H9 (cell line): ENCODE measurements around the gene ARPC2. TPM values are rescaled to one million over a fixed set of nuclear protein-coding genes. Genes with fewer than 3 reads are reported as not detected.
"Not testable (repeated sequence)": the region's sequence is repeated elsewhere in the genome, so short reads cannot be mapped to it uniquely, and the experiment has no call there.

ENCODE experiments used
- DNase-seq: peaks from one replicate; pipeline ENCODE4 v3.0.0-alpha.2; 2017
- H2AFZ ChIP-seq: one replicate; pipeline ENCODE4 v1.6.1; 2013; ENCODE audit warnings: mild to moderate bottlenecking, low read length, control low read depth, moderate library complexity
- H2AK5ac ChIP-seq: 2 replicates; pipeline ENCODE4 v1.6.1; 2013; ENCODE audit warnings: low read length, control low read depth, mixed read lengths; ENCODE audit not compliant: insufficient read length
- H2BK120ac ChIP-seq: one replicate; pipeline ENCODE4 v1.6.1; 2013; ENCODE audit warnings: low read depth, mild to moderate bottlenecking, low read length, control low read depth, inconsistent platforms; ENCODE audit not compliant: poor library complexity, severe bottlenecking
- H2BK12ac ChIP-seq: 2 replicates; pipeline ENCODE4 v1.6.1; 2013; ENCODE audit warnings: low read length, control low read depth, mixed read lengths, low read depth; ENCODE audit not compliant: insufficient read length
- H2BK15ac ChIP-seq: 2 replicates; pipeline ENCODE4 v1.6.1; 2013; ENCODE audit warnings: low read depth, low read length, control low read depth
- H2BK20ac ChIP-seq: one replicate; pipeline ENCODE4 v1.6.1; 2013; ENCODE audit warnings: low read depth, mild to moderate bottlenecking, low read length, control low read depth, inconsistent platforms; ENCODE audit not compliant: poor library complexity, severe bottlenecking
- H2BK5ac ChIP-seq: 2 replicates; pipeline ENCODE4 v1.6.1; 2013; ENCODE audit warnings: low read length, control low read depth, mixed read lengths; ENCODE audit not compliant: insufficient read length
- H3K14ac ChIP-seq: 2 replicates; pipeline ENCODE4 v1.6.1; 2013; ENCODE audit warnings: low read length, control low read depth; ENCODE audit not compliant: insufficient read depth
- H3K18ac ChIP-seq: 2 replicates; pipeline ENCODE4 v1.6.1; 2013; ENCODE audit warnings: low read depth, mild to moderate bottlenecking, mixed read lengths, low read length, control low read depth; ENCODE audit not compliant: insufficient read length
- H3K23ac ChIP-seq: 2 replicates; pipeline ENCODE4 v1.6.1; 2013; ENCODE audit warnings: low read length, control low read depth, mixed read lengths, low read depth; ENCODE audit not compliant: insufficient read length
- H3K23me2 ChIP-seq: 2 replicates; pipeline ENCODE4 v1.6.1; 2013; ENCODE audit warnings: low read depth, mild to moderate bottlenecking, mixed read lengths, low read length, control low read depth; ENCODE audit not compliant: insufficient read length, poor library complexity, severe bottlenecking
- H3K27ac ChIP-seq: 2 replicates; pipeline ENCODE4 v1.5.1; 2013; ENCODE audit warnings: low read length, control low read depth, mixed read lengths, low read depth; ENCODE audit not compliant: insufficient read length
- H3K27me3 ChIP-seq: 2 replicates; pipeline ENCODE4 v1.6.1; 2013; ENCODE audit warnings: low read length, control low read depth, inconsistent platforms; ENCODE audit not compliant: insufficient read depth
- H3K4ac ChIP-seq: 2 replicates; pipeline ENCODE4 v1.6.1; 2013; ENCODE audit warnings: low read depth, mild to moderate bottlenecking, control low read depth, inconsistent platforms, low read length, moderate library complexity
- H3K4me1 ChIP-seq: 2 replicates; pipeline ENCODE4 v1.6.1; 2013; ENCODE audit warnings: low read length, control low read depth, inconsistent platforms; ENCODE audit not compliant: insufficient read depth
- H3K4me2 ChIP-seq: 2 replicates; pipeline ENCODE4 v1.6.1; 2013; ENCODE audit warnings: low read length, control low read depth, mixed read lengths; ENCODE audit not compliant: insufficient read length, insufficient read depth
- H3K56ac ChIP-seq: 2 replicates; pipeline ENCODE4 v1.6.1; 2013; ENCODE audit warnings: low read depth, mild to moderate bottlenecking, mixed read lengths, low read length, control low read depth; ENCODE audit not compliant: insufficient read length
- H3K79me1 ChIP-seq: 2 replicates; pipeline ENCODE4 v1.6.1; 2013; ENCODE audit warnings: low read depth, mild to moderate bottlenecking, moderate library complexity, low read length, control low read depth, inconsistent platforms; ENCODE audit not compliant: insufficient read depth, poor library complexity, severe bottlenecking
- H3K79me2 ChIP-seq: 2 replicates; pipeline ENCODE4 v1.6.1; 2013; ENCODE audit warnings: low read length, control low read depth, inconsistent platforms; ENCODE audit not compliant: insufficient read depth
- H3K9ac ChIP-seq: 2 replicates; pipeline ENCODE4 v1.6.1; 2013; ENCODE audit warnings: low read length, control low read depth, mixed read lengths; ENCODE audit not compliant: insufficient read length; ENCODE audit errors: extremely low read depth
- H3K9me3 ChIP-seq: one replicate; pipeline ENCODE4 v1.6.1; 2013; ENCODE audit warnings: low read depth, low read length, inconsistent platforms; ENCODE audit not compliant: control insufficient read depth
- H3T11ph ChIP-seq: one replicate; pipeline ENCODE4 v1.6.1; 2013; ENCODE audit warnings: mild to moderate bottlenecking, low read length, control low read depth, inconsistent platforms
- H4K20me1 ChIP-seq: one replicate; pipeline ENCODE4 v1.6.1; 2013; ENCODE audit not compliant: control insufficient read depth, insufficient read length, insufficient read depth
- H4K5ac ChIP-seq: 2 replicates; pipeline ENCODE4 v1.6.1; 2013; ENCODE audit warnings: low read depth, mild to moderate bottlenecking, mixed read lengths, low read length, control low read depth; ENCODE audit not compliant: insufficient read length
- H4K8ac ChIP-seq: replicated peaks from 2 replicates; pipeline ENCODE4 v1.6.1; 2013; ENCODE audit warnings: low read length, control low read depth, mixed read lengths, low read depth; ENCODE audit not compliant: insufficient read length
- H4K91ac ChIP-seq: 2 replicates; pipeline ENCODE4 v1.6.1; 2013; ENCODE audit warnings: low read depth, mild to moderate bottlenecking, moderate library complexity, mixed read lengths, low read length, control low read depth; ENCODE audit not compliant: insufficient read length
- H3K27ac Mint-ChIP-seq, 3 experiments: 2 replicates in 2 of 3; 3 replicates in 1 of 3; pipeline ENCODE4 v1.8.0; 2020 to 2021; ENCODE audit warnings: mixed read lengths in 3 of 3, mild to moderate bottlenecking in 1 of 3, moderate library complexity in 1 of 3
- H3K27me3 Mint-ChIP-seq: 2 replicates; pipeline ENCODE4 v1.8.0; 2021; ENCODE audit warnings: low read depth, mild to moderate bottlenecking, moderate library complexity, mixed read lengths
- H3K36me3 Mint-ChIP-seq, 3 experiments: 2 replicates in 2 of 3; 3 replicates in 1 of 3; pipeline ENCODE4 v1.8.0; 2020 to 2021; ENCODE audit warnings: low read depth in 3 of 3, mixed read lengths in 3 of 3; ENCODE audit not compliant: insufficient read depth in 1 of 3
- H3K4me1 Mint-ChIP-seq, 2 experiments: 2 replicates each; pipeline ENCODE4 v1.8.0; 2020; ENCODE audit warnings: mixed read lengths in 2 of 2
- H3K4me3 Mint-ChIP-seq, 2 experiments: 2 replicates in 1 of 2; 3 replicates in 1 of 2; pipeline ENCODE4 v1.8.0; 2020 to 2021; ENCODE audit warnings: mild to moderate bottlenecking in 2 of 2, mixed read lengths in 2 of 2, moderate library complexity in 1 of 2
- H3K9me3 Mint-ChIP-seq, 2 experiments: 2 replicates in 1 of 2; 3 replicates in 1 of 2; pipeline ENCODE4 v1.8.0; 2020; ENCODE audit warnings: mild to moderate bottlenecking in 2 of 2, mixed read lengths in 2 of 2, moderate library complexity in 1 of 2
- WGBS: extraction: QIAGEN DNeasy Blood & Tissue Kit; methylation state at CpG from one replicate; pipeline ENCODE4 v1.1.7; 2013; ENCODE audit warnings: missing lambda C conversion rate, low lambda C conversion rate, mixed read lengths; ENCODE audit not compliant: insufficient read length; ENCODE audit errors: extremely low coverage; 5-methylcytosine and 5-hydroxymethylcytosine counted together
- total RNA-seq: library from RNA; stranded (reverse); gene quantifications from 2 replicates; pipeline ENCODE4 v1.2.1, GENCODE V29; 2021
- TF ChIP-seq, protein P1 (sequence below): fragments of 200-600 bp; sonication (generic); conservative IDR thresholded peaks from 3 replicates; pipeline ENCODE4 v1.8.0; 2021; ENCODE audit warnings: antibody characterized with exemption, mild to moderate bottlenecking

The ARPC2 gene
- total RNA-seq, 1 experiment from 2014 or later: 197 TPM

DNA sequence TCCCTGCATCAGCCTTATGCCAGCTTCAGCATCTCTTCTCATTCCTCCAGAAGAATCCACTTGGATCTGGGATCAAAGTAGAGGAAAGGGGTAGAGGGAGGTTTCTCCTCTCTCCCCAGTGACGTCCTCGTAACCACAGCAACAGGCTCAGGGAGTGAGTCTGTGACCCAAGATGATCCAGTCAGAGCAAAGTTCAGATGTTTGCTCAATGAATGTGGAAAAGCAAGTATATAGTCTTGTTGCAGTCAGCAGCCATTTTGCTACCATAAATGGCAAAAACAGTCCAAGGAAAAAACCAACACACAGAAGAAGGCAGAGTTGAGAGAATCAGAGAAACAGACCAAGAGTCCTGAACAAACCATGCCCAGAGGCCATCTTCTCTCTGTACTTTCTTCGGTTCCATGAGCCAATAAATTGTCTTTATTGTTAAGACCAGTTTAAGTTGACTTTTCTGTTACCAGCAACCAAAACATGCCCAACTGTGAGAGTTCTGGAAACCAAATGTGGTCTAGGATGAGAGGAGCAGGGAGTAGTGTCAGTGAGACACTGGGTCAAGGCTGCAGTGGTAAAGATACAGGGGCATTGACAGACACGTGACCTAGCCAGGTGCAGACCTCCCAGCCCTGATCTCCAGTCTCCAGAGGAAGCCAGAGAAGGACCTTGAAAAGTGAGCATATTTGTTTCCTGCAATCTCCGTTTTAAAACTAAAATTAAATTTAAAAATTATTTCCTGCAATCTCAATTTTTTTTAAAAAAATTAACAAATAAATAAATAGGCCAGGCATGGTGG lies 47.0 kb upstream of the ARPC2 start:
- Histone ChIP-seq H3K4ac (no peak overlapping the region), H2BK12ac (no peak overlapping the region), H2BK5ac (no peak overlapping the region), H3K9ac (no peak overlapping the region), H4K5ac (no peak overlapping the region), H2BK120ac (no peak overlapping the region), H3K4me1 (peaks cover 2% of the 10 kb centered on the region; the same call in 1 of the 2 replicates), H2BK15ac (no peak overlapping the region), H3K14ac (no peak overlapping the region), H3K27me3 (no peaks in the 10 kb centered on the region), H4K91ac (no peak overlapping the region), H3K9me3 (no peaks in the 10 kb centered on the region), H3K56ac (no peak overlapping the region), H3K18ac (no peak overlapping the region), H3K79me1 (no peaks in the 10 kb centered on the region), H3K23ac (no peak overlapping the region), H2AK5ac (no peak overlapping the region), H2AFZ (no peak overlapping the region), H4K20me1 (no peaks in the 10 kb centered on the region), H4K8ac (no peak overlapping the region), H3K4me2 (no peak overlapping the region), H3K23me2 (no peaks in the 10 kb centered on the region), H3T11ph (no peak overlapping the region), H2BK20ac (no peak overlapping the region), H3K79me2 (no peaks in the 10 kb centered on the region), H3K27ac (no peak overlapping the region)
- Mint-ChIP-seq H3K27me3 (peaks cover 11% of the 10 kb centered on the region), H3K27ac (no peak overlapping the region), H3K36me3 (no peaks in the 10 kb centered on the region), H3K9me3 (no peaks in the 10 kb centered on the region), H3K4me3 (no peak overlapping the region), H3K4me1 (peaks cover 6 to 12% of the 10 kb centered on the region in 2 experiments)
- TF ChIP-seq, protein P1, sequence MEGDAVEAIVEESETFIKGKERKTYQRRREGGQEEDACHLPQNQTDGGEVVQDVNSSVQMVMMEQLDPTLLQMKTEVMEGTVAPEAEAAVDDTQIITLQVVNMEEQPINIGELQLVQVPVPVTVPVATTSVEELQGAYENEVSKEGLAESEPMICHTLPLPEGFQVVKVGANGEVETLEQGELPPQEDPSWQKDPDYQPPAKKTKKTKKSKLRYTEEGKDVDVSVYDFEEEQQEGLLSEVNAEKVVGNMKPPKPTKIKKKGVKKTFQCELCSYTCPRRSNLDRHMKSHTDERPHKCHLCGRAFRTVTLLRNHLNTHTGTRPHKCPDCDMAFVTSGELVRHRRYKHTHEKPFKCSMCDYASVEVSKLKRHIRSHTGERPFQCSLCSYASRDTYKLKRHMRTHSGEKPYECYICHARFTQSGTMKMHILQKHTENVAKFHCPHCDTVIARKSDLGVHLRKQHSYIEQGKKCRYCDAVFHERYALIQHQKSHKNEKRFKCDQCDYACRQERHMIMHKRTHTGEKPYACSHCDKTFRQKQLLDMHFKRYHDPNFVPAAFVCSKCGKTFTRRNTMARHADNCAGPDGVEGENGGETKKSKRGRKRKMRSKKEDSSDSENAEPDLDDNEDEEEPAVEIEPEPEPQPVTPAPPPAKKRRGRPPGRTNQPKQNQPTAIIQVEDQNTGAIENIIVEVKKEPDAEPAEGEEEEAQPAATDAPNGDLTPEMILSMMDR: no peak
- no peak for DNase-seq
- no CpG with 5 or more reads among the region's 5 CpGs for WGBS

DNA sequence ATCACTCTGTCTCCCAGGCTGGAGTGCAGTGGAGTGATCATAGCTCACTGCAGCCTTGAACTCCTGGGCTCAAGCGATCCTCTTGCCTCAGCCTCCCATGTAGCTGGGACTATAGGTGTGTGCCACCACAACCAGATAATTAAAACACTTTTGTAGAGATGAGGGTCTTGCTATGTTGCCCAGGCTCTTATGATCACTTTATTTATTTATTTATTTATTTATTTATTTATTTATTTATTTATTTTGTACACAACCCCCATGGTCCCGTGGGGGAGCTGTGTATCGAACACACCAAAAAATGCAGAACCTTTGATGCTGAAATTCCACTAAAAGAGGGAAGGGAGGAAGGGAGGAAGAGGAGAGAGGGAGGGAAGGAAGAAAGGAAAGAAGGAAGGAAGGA lies 45.2 kb upstream of the ARPC2 start:
- H2BK12ac ChIP-seq, H2BK120ac ChIP-seq, H4K5ac ChIP-seq, H3K4ac ChIP-seq, H3K56ac ChIP-seq, H3K9ac ChIP-seq, H3K4me2 ChIP-seq, H3K9me3 Mint-ChIP-seq, H3K79me2 ChIP-seq, H3K27ac Mint-ChIP-seq, H3T11ph ChIP-seq, H3K14ac ChIP-seq, H3K27me3 ChIP-seq, H3K9me3 ChIP-seq, H3K79me1 ChIP-seq, H2BK15ac ChIP-seq, H3K27me3 Mint-ChIP-seq, H3K4me3 Mint-ChIP-seq, H2BK5ac ChIP-seq, H3K36me3 Mint-ChIP-seq, H4K8ac ChIP-seq, H3K18ac ChIP-seq, H3K4me1 ChIP-seq, H2AK5ac ChIP-seq, H4K91ac ChIP-seq, H3K23ac ChIP-seq, H2BK20ac ChIP-seq, DNase-seq, H3K23me2 ChIP-seq, H4K20me1 ChIP-seq, H2AFZ ChIP-seq, H3K27ac ChIP-seq: not testable (repeated sequence)
- WGBS: no CpG with 5 or more reads among the region's 3 CpGs
- peaks cover 6 to 12% of the 10 kb centered on the region in 2 experiments for H3K4me1 Mint-ChIP-seq
